Activated CD4-positive, alpha-beta T cell treated with anti-CD3 and anti-CD28 coated beads for 24 hours (primary cell): ENCODE data around the gene LYPLA2.
"Not testable (repeated sequence)": the region's sequence is repeated elsewhere in the genome, so short reads cannot be mapped to it uniquely, and the experiment has no call there.

ENCODE experiments used
- DNase-seq, 2 donors: peaks; one replicate each; pipeline ENCODE4 v3.0.0-alpha.2; 2020; ENCODE audit warnings: low read depth in 2 of 2

The LYPLA2 gene

GRCh38 chr1:23779826-23780371 lies 11.0 kb upstream of the LYPLA2 start:
- DNase-seq = no peak

- DNase-seq = not testable (repeated sequence)
Observed at GRCh38 chr1:23783141-23783540, 7.8 kb upstream of the LYPLA2 start.

- no peak for DNase-seq
Observed at GRCh38 chr1:23784846-23785245, 6.1 kb upstream of the LYPLA2 start.

GRCh38 chr1:23787701-23788100 lies 3.2 kb upstream of the LYPLA2 start:
- no peak for DNase-seq

- no peak for DNase-seq
Observed at GRCh38 chr1:23788695-23789094, 2.2 kb upstream of the LYPLA2 start.

GRCh38 chr1:23791516-23792047 lies 637 bp downstream of the LYPLA2 start:
- no peak for DNase-seq

- no peak for DNase-seq
Observed at GRCh38 chr1:23792151-23792945, 1.4 kb downstream of the LYPLA2 start.

- DNase-seq = no peak
Observed at GRCh38 chr1:23793018-23793781, 2.3 kb downstream of the LYPLA2 start.

- DNase-seq = no peak
Observed at GRCh38 chr1:23793861-23794731, 3.2 kb downstream of the LYPLA2 start.

GRCh38 chr1:23794732-23795182 lies 3.8 kb downstream of the LYPLA2 start:
- not testable (repeated sequence) for DNase-seq

GRCh38 chr1:23795676-23796465 lies 4.9 kb downstream of the LYPLA2 start:
- no peak for DNase-seq

GRCh38 chr1:23796466-23797271 lies 5.7 kb downstream of the LYPLA2 start:
- no peak for DNase-seq

GRCh38 chr1:23797478-23798448 lies 6.8 kb downstream of the LYPLA2 start:
- DNase-seq = no peak

GRCh38 chr1:23798662-23799142 lies 7.8 kb downstream of the LYPLA2 start:
- DNase-seq = no peak

GRCh38 chr1:23799255-23799569 lies 8.3 kb downstream of the LYPLA2 start:
- no peak for DNase-seq

- no peak for DNase-seq
Observed at GRCh38 chr1:23799570-23800399, 8.8 kb downstream of the LYPLA2 start.
